ENCODE measurements around the gene PFKFB4.

DNA sequence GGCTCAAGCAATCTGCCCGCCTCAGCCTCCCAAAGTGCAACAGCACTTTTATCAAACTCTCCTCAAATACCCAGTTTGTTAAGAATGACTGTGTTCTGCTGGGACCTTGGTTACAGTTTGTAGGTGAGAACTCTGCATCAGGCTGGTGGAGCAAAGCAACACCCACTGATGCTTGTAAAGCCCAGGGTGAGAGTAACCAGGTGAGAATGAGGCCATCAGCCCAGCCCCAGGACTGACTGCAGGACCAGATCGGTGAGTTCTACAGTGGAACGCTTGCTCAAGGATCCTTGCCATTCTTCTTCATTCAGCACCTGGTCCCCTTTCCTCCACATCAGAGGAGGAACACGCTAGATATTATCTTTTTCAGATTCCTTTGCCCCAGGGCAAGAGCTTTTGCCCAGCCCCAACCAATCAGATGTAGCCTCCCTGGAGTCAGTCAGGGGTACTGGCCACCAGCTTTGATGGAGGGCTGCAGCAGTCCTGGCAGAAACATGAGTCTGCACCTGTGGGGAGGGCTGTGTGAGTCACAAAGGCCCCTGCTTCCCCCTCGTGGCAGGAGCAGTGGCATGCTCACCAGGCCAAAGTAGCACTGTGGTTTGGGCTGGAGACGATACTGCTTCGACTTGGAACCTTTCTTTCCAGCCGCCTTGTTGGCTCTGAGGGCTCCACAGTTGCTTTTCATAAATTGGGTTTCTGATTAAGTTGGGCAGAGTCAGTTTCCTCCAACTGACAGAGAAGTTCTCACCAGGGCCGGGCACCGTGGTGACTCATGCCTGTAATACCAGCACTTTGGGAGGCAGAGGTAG is 49.1 kb downstream of the PFKFB4 start:
- no peak for TF ChIP-seq POLR2A (IDR thresholded peaks at IDR 0.05)
- peak in 2 of 3 donors; percentile 46 to 71 for TF ChIP-seq CTCF (IDR thresholded peaks at IDR 0.05)
